Measurements from ENCODE around the gene SCGB3A2.

The SCGB3A2 gene
- long read RNA-seq: 0 reads

- no peak for DNase-seq (ENCODE audit: low read depth in 1 of 2, low spot score in 1 of 2)
- Histone ChIP-seq H3K27me3 (ENCODE audit: insufficient read depth, poor library complexity, severe bottlenecking) (peaks cover 6% of the 10 kb centered on the region), H3K4me3 (replicated peaks; ENCODE audit: insufficient read depth, low read length) (no peak within 1 kb of the TSS), H3K27ac (replicated peaks) (no peak within 1 kb of the TSS)
- TF ChIP-seq GABPA (IDR thresholded peaks at IDR 0.05; ENCODE audit: low read depth) (no peak), REST (IDR thresholded peaks at IDR 0.05; ENCODE audit: insufficient replicate concordance, low read depth) (no peak), CTCF (IDR thresholded peaks at IDR 0.05; ENCODE audit: insufficient read depth, low read length) (no peak), POLR2AphosphoS5 (IDR thresholded peaks at IDR 0.05; ENCODE audit: low read depth) (no peak), SPI1 (IDR thresholded peaks at IDR 0.05; ENCODE audit: borderline replicate concordance, low read depth) (no peak)
Measured at GRCh38 chr5:147878066-147878759, at the start of gene SCGB3A2. SCGB3A2 (plus strand) TSS chr5:147878711; CDS start chr5:147878804, 93 bp downstream.

GRCh38 chr5:147830035-147830434 is 48.5 kb upstream of the SCGB3A2 start:
- H3K27me3 ChIP-seq (ENCODE audit: insufficient read depth, poor library complexity, severe bottlenecking): peaks cover 5% of the 10 kb centered on the region
- no peak for TF ChIP-seq POLR2AphosphoS5 (IDR thresholded peaks at IDR 0.05; ENCODE audit: low read depth)
- TF ChIP-seq GABPA (IDR thresholded peaks at IDR 0.05; ENCODE audit: low read depth): no peak
- TF ChIP-seq REST (IDR thresholded peaks at IDR 0.05; ENCODE audit: insufficient replicate concordance, low read depth): no peak
- no peak for TF ChIP-seq SPI1 (IDR thresholded peaks at IDR 0.05; ENCODE audit: borderline replicate concordance, low read depth)
- TF ChIP-seq CTCF (IDR thresholded peaks at IDR 0.05; ENCODE audit: insufficient read depth, low read length): no peak
- no peak overlapping the region for H3K4me3 ChIP-seq (replicated peaks; ENCODE audit: insufficient read depth, low read length)
- H3K27ac ChIP-seq (replicated peaks): no peak overlapping the region
- no peak for DNase-seq (ENCODE audit: low read depth in 1 of 2, low spot score in 1 of 2)

GRCh38 chr5:147831465-147831864 is 47.0 kb upstream of the SCGB3A2 start, which contains the start of gene SPINK1:
SPINK1 (minus strand) TSS chr5:147831671; CDS start chr5:147831577, 94 bp downstream.
- no peak for DNase-seq (ENCODE audit: low read depth in 1 of 2, low spot score in 1 of 2)
- Histone ChIP-seq H3K27ac (replicated peaks) (no peak within 1 kb of the TSS), H3K4me3 (replicated peaks; ENCODE audit: insufficient read depth, low read length) (no peak within 1 kb of the TSS), H3K27me3 (ENCODE audit: insufficient read depth, poor library complexity, severe bottlenecking) (peaks cover 5% of the 10 kb centered on the region)
- TF ChIP-seq GABPA (IDR thresholded peaks at IDR 0.05; ENCODE audit: low read depth): no peak
- TF ChIP-seq CTCF (IDR thresholded peaks at IDR 0.05; ENCODE audit: insufficient read depth, low read length): no peak
- TF ChIP-seq POLR2AphosphoS5 (IDR thresholded peaks at IDR 0.05; ENCODE audit: low read depth): no peak
- TF ChIP-seq REST (IDR thresholded peaks at IDR 0.05; ENCODE audit: insufficient replicate concordance, low read depth): no peak
- TF ChIP-seq SPI1 (IDR thresholded peaks at IDR 0.05; ENCODE audit: borderline replicate concordance, low read depth): no peak

All from HL-60 (cell line).